GM23248 (cell line): ENCODE measurements around the gene RAPGEF3. TPM values are rescaled to one million over a fixed set of nuclear protein-coding genes. Genes with fewer than 3 reads are reported as not detected.

Experiments
- DNase-seq: peaks from one replicate; pipeline ENCODE4 v3.0.0-alpha.2; 2015
- H2AFZ ChIP-seq: fragments of 200-600 bp; sonication (generic); 2 replicates; pipeline ENCODE4 v1.6.1; 2016; ENCODE audit warnings: antibody characterized with exemption
- H3F3A ChIP-seq: fragments of 200-600 bp; sonication (generic); 2 replicates; pipeline ENCODE4 v1.6.1; 2016; ENCODE audit warnings: mild to moderate bottlenecking, antibody characterized with exemption, mixed run types; ENCODE audit not compliant: insufficient read depth
- H3K27ac ChIP-seq: fragments of 200-600 bp; sonication (generic); 2 replicates; pipeline ENCODE4 v1.5.1; 2016; ENCODE audit warnings: mild to moderate bottlenecking
- H3K27me3 ChIP-seq: fragments of 200-600 bp; sonication (generic); replicated peaks from 2 replicates; pipeline ENCODE4 v1.6.1; 2016; ENCODE audit warnings: mild to moderate bottlenecking; ENCODE audit not compliant: insufficient read depth
- H3K36me3 ChIP-seq: fragments of 200-600 bp; sonication (generic); 2 replicates; pipeline ENCODE4 v1.6.1; 2016; ENCODE audit warnings: low read depth, mild to moderate bottlenecking
- H3K4me1 ChIP-seq: fragments of 200-600 bp; sonication (generic); 2 replicates; pipeline ENCODE4 v1.6.1; 2016; ENCODE audit warnings: mild to moderate bottlenecking; ENCODE audit not compliant: insufficient read depth
- H3K4me2 ChIP-seq: fragments of 200-600 bp; sonication (generic); one replicate; pipeline ENCODE4 v1.6.1; 2016; ENCODE audit warnings: mild to moderate bottlenecking; ENCODE audit not compliant: unreplicated experiment
- H3K4me3 ChIP-seq: fragments of 200-600 bp; sonication (generic); 2 replicates; pipeline ENCODE4 v1.5.1; 2016; ENCODE audit warnings: mild to moderate bottlenecking
- H3K79me2 ChIP-seq: fragments of 200-600 bp; sonication (generic); 2 replicates; pipeline ENCODE4 v1.6.1; 2016; ENCODE audit warnings: mild to moderate bottlenecking; ENCODE audit not compliant: insufficient read depth
- H3K9ac ChIP-seq: fragments of 200-600 bp; sonication (generic); 2 replicates; pipeline ENCODE4 v1.6.1; 2016; ENCODE audit warnings: mild to moderate bottlenecking
- H3K9me2 ChIP-seq: fragments of 200-600 bp; sonication (generic); 2 replicates; pipeline ENCODE4 v1.6.1; 2016; ENCODE audit warnings: mixed run types, mild to moderate bottlenecking, moderate library complexity; ENCODE audit not compliant: insufficient read depth
- H3K9me3 ChIP-seq: fragments of 200-600 bp; sonication (generic); one replicate; pipeline ENCODE4 v1.6.1; 2017; ENCODE audit warnings: low read depth
- H4K20me1 ChIP-seq: fragments of 200-600 bp; sonication (generic); 2 replicates; pipeline ENCODE4 v1.6.0; 2016; ENCODE audit not compliant: insufficient read depth
- EZH2 ChIP-seq: fragments of 200-600 bp; sonication (generic); IDR thresholded peaks from 2 replicates; pipeline ENCODE4 v1.6.1; 2018; ENCODE audit warnings: antibody characterized with exemption, mild to moderate bottlenecking; ENCODE audit not compliant: insufficient read depth, poor library complexity, severe bottlenecking
- EZH2phosphoT487 ChIP-seq: fragments of 200-600 bp; sonication (generic); IDR thresholded peaks from 2 replicates; pipeline ENCODE4 v1.6.1; 2018; ENCODE audit warnings: antibody characterized with exemption, moderate library complexity, mild to moderate bottlenecking, low read depth; ENCODE audit not compliant: insufficient read depth
- WGBS, 2 experiments: methylation state at CpG; one replicate each; pipeline ENCODE4 v1.1.6; 2015 to 2017; ENCODE audit warnings: low lambda C conversion rate in 2 of 2, low coverage in 1 of 2; ENCODE audit errors: missing lambda C conversion rate in 2 of 2; 5-methylcytosine and 5-hydroxymethylcytosine counted together
- in situ Hi-C: fragments of 300-500 bp; cut with MboI; formaldehyde crosslinking; loops from 2 replicates; pipeline ENCODE4 v1.15.0; 2020
- polyA plus RNA-seq: library from polyadenylated mRNA; unstranded; fragments of >200 nt; fragmentation: Nextera tagmentation; extraction: Ambion mirVana; gene quantifications from 2 replicates; pipeline ENCODE4 v1.2.1, GENCODE V29; 2016
- total RNA-seq: library from RNA; depleted of rRNA; stranded (reverse); fragments of >200 nt; shearing (Covaris generic); gene quantifications from 2 replicates; pipeline ENCODE4 v1.2.3, GENCODE V29; 2014

The RAPGEF3 gene
- total and polyA plus RNA-seq, 2 experiments from 2014 or later = 1.4 to 3.7 TPM

DNA sequence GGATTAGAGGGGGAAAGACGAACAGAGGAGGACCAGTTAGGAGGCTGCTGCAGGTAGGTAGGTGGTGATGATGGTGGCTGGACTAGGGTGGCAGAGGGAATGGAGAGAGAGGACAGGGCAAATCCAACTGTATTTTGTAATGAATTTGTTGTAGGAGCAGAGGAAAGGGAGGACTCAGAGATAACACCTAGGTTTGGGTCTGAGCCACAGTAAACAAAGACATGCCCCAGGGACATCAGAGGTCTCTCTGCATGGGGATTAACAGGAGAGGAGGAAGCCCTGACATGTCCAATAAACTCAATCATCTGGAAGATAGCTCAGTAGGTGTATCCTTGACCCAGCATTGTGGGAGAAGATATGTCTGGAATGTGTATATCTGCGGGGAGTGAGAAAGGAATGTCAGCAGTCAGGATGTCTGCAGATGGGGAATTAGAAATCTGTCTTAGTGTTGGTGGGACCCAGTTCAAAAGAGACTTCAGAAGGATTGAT lies 9.7 kb upstream of the RAPGEF3 start:
- no peak overlapping the region for H3K4me3 ChIP-seq
- H3K9me3 ChIP-seq = no peaks in the 10 kb centered on the region
- in situ Hi-C loops = no loop called here
- H3K4me1 ChIP-seq = peaks cover 22% of the 10 kb centered on the region
- WGBS, 2 experiments = 46 to 54% methylated on average over 2 of the region's 2 CpGs
- H3K9ac ChIP-seq = no peak overlapping the region
- H3K9me2 ChIP-seq = no peaks in the 10 kb centered on the region
- H3F3A ChIP-seq = peaks cover 16% of the 10 kb centered on the region; the same call in 1 of the 2 replicates
- TF ChIP-seq EZH2phosphoT487 = no peak
- TF ChIP-seq EZH2 = no peak
- H3K4me2 ChIP-seq = no peak overlapping the region
- H3K27ac ChIP-seq = no peak overlapping the region
- no peak overlapping the region for H2AFZ ChIP-seq
- H3K27me3 ChIP-seq = no peaks in the 10 kb centered on the region
- DNase-seq = peak; percentile 28
- no peaks in the 10 kb centered on the region for H4K20me1 ChIP-seq
- H3K36me3 ChIP-seq = no peaks in the 10 kb centered on the region
- H3K79me2 ChIP-seq = no peaks in the 10 kb centered on the region

DNA sequence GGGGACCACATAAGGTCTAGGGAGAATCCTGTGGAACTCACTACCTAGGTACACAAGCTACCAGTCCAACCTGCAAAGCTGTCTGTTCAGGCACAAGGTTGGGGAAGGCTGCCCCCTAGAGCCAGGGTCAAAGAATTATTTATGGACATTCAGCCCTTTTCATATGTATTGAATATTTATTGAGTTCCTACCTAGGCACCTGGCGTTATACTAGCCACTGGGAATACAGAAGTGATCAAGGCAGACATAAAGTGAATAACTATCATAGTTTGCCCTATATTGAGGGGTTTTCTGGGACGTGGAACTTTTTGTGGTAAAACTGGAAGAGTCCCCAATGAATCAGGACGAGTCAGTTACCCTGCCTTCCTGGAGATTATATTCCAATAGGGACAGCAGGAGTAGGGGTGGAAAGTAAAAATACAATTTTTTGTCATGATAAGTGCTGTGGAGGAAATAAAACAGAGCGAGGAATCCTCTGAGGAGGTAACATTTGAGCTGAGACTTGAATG lies 8.6 kb upstream of the RAPGEF3 start:
- Histone ChIP-seq H3K9ac (no peak overlapping the region), H3F3A (peaks cover 16% of the 10 kb centered on the region; the same call in 1 of the 2 replicates), H3K27ac (no peak overlapping the region), H4K20me1 (no peaks in the 10 kb centered on the region), H3K9me3 (no peaks in the 10 kb centered on the region), H3K27me3 (no peaks in the 10 kb centered on the region), H2AFZ (no peak overlapping the region), H3K79me2 (no peaks in the 10 kb centered on the region), H3K36me3 (no peaks in the 10 kb centered on the region), H3K9me2 (no peaks in the 10 kb centered on the region), H3K4me3 (no peak overlapping the region), H3K4me1 (peaks cover 22% of the 10 kb centered on the region), H3K4me2 (peak overlapping the region; percentile 12)
- peak; percentile 58 for DNase-seq
- in situ Hi-C loops = no loop called here
- 24 to 31% methylated on average over 4 of the region's 4 CpGs for WGBS, 2 experiments
- TF ChIP-seq EZH2 = no peak
- TF ChIP-seq EZH2phosphoT487 = no peak

DNA sequence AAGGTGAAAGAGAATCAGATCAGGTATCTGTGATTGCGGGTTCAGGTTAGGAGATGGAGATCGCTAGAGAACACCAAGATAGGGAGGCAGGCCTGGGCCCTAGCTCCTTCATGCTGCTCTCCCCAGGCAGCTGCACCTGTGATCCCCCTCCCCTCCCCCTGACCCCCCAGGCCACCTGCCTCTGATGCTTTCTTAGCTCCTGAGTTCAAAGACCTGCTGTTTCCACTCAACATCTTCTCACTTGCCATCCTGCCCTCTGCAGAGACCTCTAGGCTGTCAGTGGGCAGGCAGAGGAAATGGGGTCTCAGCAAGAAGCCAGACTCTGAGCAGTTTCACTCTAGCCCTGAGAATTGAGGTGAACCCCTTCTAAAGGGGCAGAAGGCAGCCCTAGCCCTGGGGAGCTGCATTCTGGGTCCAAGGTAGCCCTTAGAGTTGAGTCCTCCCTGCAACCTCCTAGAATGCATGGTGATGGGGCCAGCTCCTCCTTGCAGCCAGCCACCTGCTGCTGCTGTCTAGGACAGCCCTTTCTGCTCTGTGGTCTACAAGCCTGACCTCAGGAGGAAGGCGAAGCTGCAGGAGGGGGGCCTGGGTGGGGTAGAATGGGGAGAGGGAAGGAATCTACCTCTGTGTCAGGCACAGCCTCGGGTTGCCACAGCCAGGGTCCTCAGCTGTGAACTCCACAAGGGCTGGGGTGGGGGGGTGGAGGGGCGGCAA lies 8.0 kb upstream of the RAPGEF3 start:
- Histone ChIP-seq H3K36me3 (no peaks in the 10 kb centered on the region), H3K4me2 (no peak overlapping the region), H3K27ac (no peak overlapping the region), H3K27me3 (no peaks in the 10 kb centered on the region), H4K20me1 (no peaks in the 10 kb centered on the region), H3K4me3 (no peak overlapping the region), H3F3A (peaks cover 16% of the 10 kb centered on the region; the same call in 1 of the 2 replicates), H3K9me2 (no peaks in the 10 kb centered on the region), H3K9ac (no peak overlapping the region), H3K4me1 (peaks cover 22% of the 10 kb centered on the region), H3K9me3 (no peaks in the 10 kb centered on the region), H3K79me2 (no peaks in the 10 kb centered on the region), H2AFZ (no peak overlapping the region)
- DNase-seq = no peak
- TF ChIP-seq EZH2 = no peak
- TF ChIP-seq EZH2phosphoT487 = no peak
- in situ Hi-C loops = no loop called here
- 43 to 72% methylated on average over 2 to 5 of the region's 5 CpGs for WGBS, 2 experiments

DNA sequence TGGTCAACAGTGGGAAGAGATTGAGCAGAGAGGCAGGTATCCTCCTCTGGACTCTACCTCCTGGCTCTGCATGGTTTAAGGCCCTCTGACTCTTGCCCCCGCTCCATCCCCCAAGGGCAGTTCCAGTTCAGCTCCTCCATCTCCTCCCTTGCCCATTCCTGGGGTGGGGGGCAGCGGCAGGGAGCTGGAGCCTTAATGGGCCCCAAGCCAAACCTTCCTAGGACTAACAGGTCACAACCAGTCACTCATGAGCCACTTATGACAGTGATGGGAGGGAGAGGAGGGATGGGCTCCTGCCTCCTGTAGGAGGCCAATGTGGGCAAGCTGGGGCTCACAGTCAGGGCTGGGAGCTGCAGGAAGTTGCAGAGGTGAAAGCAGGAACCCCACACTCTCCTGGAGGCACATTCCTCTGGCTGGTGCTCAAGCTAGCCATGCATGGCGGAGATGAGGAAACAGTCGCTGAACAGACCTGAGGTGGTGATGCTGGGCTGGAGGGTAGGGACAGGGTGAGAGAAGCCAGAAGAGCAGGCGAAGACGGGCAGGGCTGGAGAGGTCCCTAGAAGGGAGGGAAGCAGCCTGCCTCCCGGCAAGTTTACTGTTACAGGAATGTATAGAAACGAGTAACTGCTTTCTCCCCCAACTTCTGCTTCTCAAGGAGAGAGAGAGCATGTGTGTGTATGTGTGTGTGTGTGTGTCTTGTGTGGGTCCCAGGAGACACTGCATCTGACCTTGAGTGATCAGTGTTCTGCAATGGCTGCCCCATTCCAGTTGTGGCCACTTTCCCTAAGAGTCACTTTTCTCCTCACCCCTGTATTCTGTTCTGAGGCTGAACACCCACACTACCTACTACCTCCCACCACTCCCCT lies 5.0 kb upstream of the RAPGEF3 start:
- Histone ChIP-seq H4K20me1 (no peaks in the 10 kb centered on the region), H3K9me2 (no peaks in the 10 kb centered on the region), H2AFZ (no peak overlapping the region), H3F3A (peaks cover 5% of the 10 kb centered on the region; the same call in 1 of the 2 replicates), H3K4me3 (no peak overlapping the region), H3K79me2 (no peaks in the 10 kb centered on the region), H3K9ac (no peak overlapping the region), H3K36me3 (no peaks in the 10 kb centered on the region), H3K27me3 (no peaks in the 10 kb centered on the region), H3K4me2 (no peak overlapping the region), H3K4me1 (peaks cover 19% of the 10 kb centered on the region), H3K9me3 (no peaks in the 10 kb centered on the region), H3K27ac (no peak overlapping the region)
- no peak for TF ChIP-seq EZH2phosphoT487
- TF ChIP-seq EZH2 = no peak
- DNase-seq = no peak
- 93 to 95% methylated on average over 8 of the region's 8 CpGs for WGBS, 2 experiments
- in situ Hi-C loops = no loop called here
